ENCODE data around the gene MLXIP. TPM values are rescaled to one million over a fixed set of nuclear protein-coding genes. Genes with fewer than 3 reads are reported as not detected.
A peak's percentile ranks its signal among the peaks of the same experiment; 100 is the strongest.

The MLXIP gene
- total and polyA plus RNA-seq, 2 of the 13 experiments (the other 11 are each of a cell fraction or from before 2014, with no cell fraction given), result 5.3 to 6.7 TPM

- TF ChIP-seq, protein P1, sequence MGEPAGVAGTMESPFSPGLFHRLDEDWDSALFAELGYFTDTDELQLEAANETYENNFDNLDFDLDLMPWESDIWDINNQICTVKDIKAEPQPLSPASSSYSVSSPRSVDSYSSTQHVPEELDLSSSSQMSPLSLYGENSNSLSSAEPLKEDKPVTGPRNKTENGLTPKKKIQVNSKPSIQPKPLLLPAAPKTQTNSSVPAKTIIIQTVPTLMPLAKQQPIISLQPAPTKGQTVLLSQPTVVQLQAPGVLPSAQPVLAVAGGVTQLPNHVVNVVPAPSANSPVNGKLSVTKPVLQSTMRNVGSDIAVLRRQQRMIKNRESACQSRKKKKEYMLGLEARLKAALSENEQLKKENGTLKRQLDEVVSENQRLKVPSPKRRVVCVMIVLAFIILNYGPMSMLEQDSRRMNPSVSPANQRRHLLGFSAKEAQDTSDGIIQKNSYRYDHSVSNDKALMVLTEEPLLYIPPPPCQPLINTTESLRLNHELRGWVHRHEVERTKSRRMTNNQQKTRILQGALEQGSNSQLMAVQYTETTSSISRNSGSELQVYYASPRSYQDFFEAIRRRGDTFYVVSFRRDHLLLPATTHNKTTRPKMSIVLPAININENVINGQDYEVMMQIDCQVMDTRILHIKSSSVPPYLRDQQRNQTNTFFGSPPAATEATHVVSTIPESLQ (CRISPR knock-in tag; conservative IDR thresholded peaks at IDR 0.05), result no peak
- TF ChIP-seq ETV6 (CRISPR knock-in tag; conservative IDR thresholded peaks at IDR 0.05) (no peak), HMG20A (CRISPR knock-in tag; IDR thresholded peaks at IDR 0.05; ENCODE audit: borderline replicate concordance) (no peak), RARG (CRISPR knock-in tag; IDR thresholded peaks at IDR 0.05; ENCODE audit: low read depth) (no peak; the same call in 1 of the 2 replicates), CCAR2 (optimal IDR thresholded peaks at IDR 0.05; ENCODE audit: low read depth, low read length) (no peak), ZNF12 (CRISPR knock-in tag; IDR thresholded peaks at IDR 0.05) (no peak), IRX3 (CRISPR knock-in tag; IDR thresholded peaks at IDR 0.05; ENCODE audit: borderline replicate concordance, low read depth) (peak; percentile 82; the same call in 1 of the 2 replicates), JUNB (CRISPR knock-in tag; IDR thresholded peaks at IDR 0.05; ENCODE audit: borderline replicate concordance) (no peak), NCOR1 (IDR thresholded peaks at IDR 0.05; ENCODE audit: borderline replicate concordance, low read length) (peak; percentile 27; the same call in 1 of the 2 replicates), NFIB (CRISPR knock-in tag; IDR thresholded peaks at IDR 0.05; ENCODE audit: borderline replicate concordance) (no peak), KDM5B (CRISPR knock-in tag; IDR thresholded peaks at IDR 0.05; ENCODE audit: borderline replicate concordance) (peak; percentile 90), NR1H2 (CRISPR knock-in tag; IDR thresholded peaks at IDR 0.05; ENCODE audit: borderline replicate concordance, low read depth) (no peak), ELF1 (CRISPR knock-in tag; IDR thresholded peaks at IDR 0.05) (no peak), ZMYM2 (CRISPR knock-in tag; IDR thresholded peaks at IDR 0.05) (0 out of 2 replicates have a peak, but pooled peaks have one; percentile 15), POLR2AphosphoS2 (IDR thresholded peaks at IDR 0.05; ENCODE audit: low read depth, low read length) (no peak), ZNF790 (CRISPR knock-in tag; IDR thresholded peaks at IDR 0.05; ENCODE audit: borderline replicate concordance) (peak; percentile 78; the same call in 1 of the 2 replicates), JUND (CRISPR knock-in tag; IDR thresholded peaks at IDR 0.05) (no peak), SMARCC2 (IDR thresholded peaks at IDR 0.05) (no peak), ZNF781 (CRISPR knock-in tag; IDR thresholded peaks at IDR 0.05; ENCODE audit: borderline replicate concordance, not compliant biosample characterization) (no peak), ZNF768 (CRISPR knock-in tag; IDR thresholded peaks at IDR 0.05) (no peak; the same call in 1 of the 2 replicates), ZNF589 (CRISPR knock-in tag; conservative IDR thresholded peaks at IDR 0.05) (no peak; the same call in 1 of the 2 replicates), NR2F2 (IDR thresholded peaks at IDR 0.05; ENCODE audit: borderline replicate concordance, low read depth) (no peak; the same call in 1 of the 2 replicates), PTBP1 (IDR thresholded peaks at IDR 0.05; ENCODE audit: low read depth, low read length, poor library complexity, severe bottlenecking) (peak; percentile 62), HNRNPH1 (optimal IDR thresholded peaks at IDR 0.05; ENCODE audit: low read depth, low read length) (no peak), ZNF317 (CRISPR knock-in tag; IDR thresholded peaks at IDR 0.05) (no peak), ZNF569 (CRISPR knock-in tag; IDR thresholded peaks at IDR 0.05; ENCODE audit: borderline replicate concordance) (no peak), PLRG1 (conservative IDR thresholded peaks at IDR 0.05) (no peak)
- TF ChIP-seq, protein P2, sequence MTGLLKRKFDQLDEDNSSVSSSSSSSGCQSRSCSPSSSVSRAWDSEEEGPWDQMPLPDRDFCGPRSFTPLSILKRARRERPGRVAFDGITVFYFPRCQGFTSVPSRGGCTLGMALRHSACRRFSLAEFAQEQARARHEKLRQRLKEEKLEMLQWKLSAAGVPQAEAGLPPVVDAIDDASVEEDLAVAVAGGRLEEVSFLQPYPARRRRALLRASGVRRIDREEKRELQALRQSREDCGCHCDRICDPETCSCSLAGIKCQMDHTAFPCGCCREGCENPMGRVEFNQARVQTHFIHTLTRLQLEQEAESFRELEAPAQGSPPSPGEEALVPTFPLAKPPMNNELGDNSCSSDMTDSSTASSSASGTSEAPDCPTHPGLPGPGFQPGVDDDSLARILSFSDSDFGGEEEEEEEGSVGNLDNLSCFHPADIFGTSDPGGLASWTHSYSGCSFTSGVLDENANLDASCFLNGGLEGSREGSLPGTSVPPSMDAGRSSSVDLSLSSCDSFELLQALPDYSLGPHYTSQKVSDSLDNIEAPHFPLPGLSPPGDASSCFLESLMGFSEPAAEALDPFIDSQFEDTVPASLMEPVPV (CRISPR knock-in tag; IDR thresholded peaks at IDR 0.05), result peak; percentile 82
Observed at GRCh38 chr12:122078141-122079032, at the start of gene MLXIP (continued).
